Measurements from ENCODE around the gene MT4. TPM values are rescaled to one million over a fixed set of nuclear protein-coding genes. Genes with fewer than 3 reads are reported as not detected.

Gene MT4
- total RNA-seq, 1 experiment from 2014 or later, result not detected

DNA sequence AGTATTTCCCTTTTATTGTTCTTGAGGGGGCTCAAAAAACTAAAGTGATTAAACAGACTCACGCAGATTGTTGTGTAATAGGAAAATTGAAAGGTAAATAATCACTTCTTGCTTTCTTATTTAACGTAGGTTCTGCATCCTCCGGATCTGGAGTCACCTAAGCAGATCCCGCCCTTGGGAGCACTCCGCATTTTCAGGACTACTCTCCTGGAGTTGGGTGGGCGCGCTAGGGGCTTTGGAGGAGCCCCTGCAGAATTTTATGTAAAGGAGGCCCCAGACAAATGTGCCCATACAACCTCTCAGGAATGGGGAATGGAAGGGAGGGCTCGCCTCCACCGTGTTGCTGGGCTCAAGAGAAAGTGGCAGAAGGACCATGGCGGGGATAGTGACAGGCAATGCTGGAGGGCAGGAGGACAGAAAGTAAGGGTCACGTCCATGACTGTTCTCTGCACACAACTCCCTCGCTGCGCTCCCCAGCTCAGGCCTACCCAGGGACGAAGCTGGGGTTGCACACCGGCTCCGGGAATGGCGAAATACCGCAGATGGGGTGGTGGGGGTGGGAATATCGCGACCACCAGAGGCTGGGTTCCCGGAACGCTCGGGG is 51.8 kb downstream of the MT4 start:
- Histone ChIP-seq H3K9me3 (ENCODE audit: insufficient read depth, low read depth) (no peaks in the 10 kb centered on the region), H3K4me2 (no peak overlapping the region), H2AFZ (no peak overlapping the region), H4K20me1 (ENCODE audit: insufficient read depth) (no peaks in the 10 kb centered on the region), H3F3A (ENCODE audit: insufficient read depth, low read depth) (peaks cover 19% of the 10 kb centered on the region), H3K27me3 (ENCODE audit: insufficient read depth, low read depth) (no peaks in the 10 kb centered on the region), H3K27ac (no peak overlapping the region), H3K79me2 (ENCODE audit: low read depth) (no peaks in the 10 kb centered on the region), H3K4me1 (replicated peaks; ENCODE audit: insufficient read depth) (peaks cover 46% of the 10 kb centered on the region), H3K9me2 (ENCODE audit: insufficient read depth) (no peaks in the 10 kb centered on the region), H3K4me3 (no peak overlapping the region), H3K36me3 (ENCODE audit: low read depth) (no peaks in the 10 kb centered on the region)
- POLR2A ChIA-PET (ENCODE audit: unreplicated experiment), result no interaction called here
- no peak for DNase-seq
- TF ChIP-seq, protein P1, sequence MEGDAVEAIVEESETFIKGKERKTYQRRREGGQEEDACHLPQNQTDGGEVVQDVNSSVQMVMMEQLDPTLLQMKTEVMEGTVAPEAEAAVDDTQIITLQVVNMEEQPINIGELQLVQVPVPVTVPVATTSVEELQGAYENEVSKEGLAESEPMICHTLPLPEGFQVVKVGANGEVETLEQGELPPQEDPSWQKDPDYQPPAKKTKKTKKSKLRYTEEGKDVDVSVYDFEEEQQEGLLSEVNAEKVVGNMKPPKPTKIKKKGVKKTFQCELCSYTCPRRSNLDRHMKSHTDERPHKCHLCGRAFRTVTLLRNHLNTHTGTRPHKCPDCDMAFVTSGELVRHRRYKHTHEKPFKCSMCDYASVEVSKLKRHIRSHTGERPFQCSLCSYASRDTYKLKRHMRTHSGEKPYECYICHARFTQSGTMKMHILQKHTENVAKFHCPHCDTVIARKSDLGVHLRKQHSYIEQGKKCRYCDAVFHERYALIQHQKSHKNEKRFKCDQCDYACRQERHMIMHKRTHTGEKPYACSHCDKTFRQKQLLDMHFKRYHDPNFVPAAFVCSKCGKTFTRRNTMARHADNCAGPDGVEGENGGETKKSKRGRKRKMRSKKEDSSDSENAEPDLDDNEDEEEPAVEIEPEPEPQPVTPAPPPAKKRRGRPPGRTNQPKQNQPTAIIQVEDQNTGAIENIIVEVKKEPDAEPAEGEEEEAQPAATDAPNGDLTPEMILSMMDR (conservative IDR thresholded peaks at IDR 0.05), result no peak
- TF ChIP-seq EZH2 (IDR thresholded peaks at IDR 0.05; ENCODE audit: low read depth), result no peak
- CTCF ChIA-PET, result no interaction called here
- intact Hi-C loops (cut with micrococcal nuclease; ENCODE audit: unreplicated experiment), result no loop called here
- no TSS peak for BruUV-seq (replicated peaks)

DNA sequence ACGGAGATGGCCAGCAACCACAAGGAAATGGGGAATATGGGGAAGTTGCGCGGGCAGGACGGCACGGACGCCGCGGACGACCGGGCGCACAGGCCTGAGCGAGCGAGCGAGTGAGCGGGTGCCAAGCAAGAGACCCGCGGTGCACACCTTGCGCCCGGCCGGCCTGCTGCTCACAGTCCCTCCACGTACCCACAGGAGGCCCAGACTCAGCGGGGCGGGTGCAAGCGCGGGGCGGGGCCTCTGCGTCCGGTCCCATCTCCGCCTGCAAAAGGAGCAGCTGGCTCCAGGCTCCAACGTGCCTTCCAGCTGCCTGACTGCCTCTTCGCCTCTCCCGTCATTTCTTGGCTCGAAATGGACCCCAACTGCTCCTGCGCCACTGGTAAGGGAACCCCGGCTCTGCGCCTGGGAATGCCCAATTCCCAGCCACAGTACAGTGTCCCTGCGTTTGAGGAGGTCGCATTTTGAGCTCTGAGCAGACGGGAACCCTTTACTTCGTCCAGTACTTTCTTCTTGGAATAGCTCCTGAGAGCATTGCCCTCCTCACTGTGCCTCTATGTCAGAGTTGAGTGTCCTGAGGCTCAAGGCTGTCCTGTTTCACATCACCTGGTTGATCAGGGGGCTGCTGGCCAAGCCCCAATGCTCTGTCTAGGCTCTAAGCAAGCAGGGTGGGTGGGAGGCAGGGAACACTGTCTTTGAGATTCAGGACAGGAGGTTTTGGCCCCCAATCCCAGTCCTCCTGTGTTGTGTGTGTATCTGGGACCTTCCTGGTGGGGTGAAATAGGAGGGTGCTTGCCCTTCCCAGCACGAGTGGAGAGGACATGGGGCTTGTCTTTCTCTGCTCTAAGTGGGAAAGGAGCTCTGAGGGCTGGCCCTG is 52.6 kb downstream of the MT4 start:
- Histone ChIP-seq H3K79me2 (ENCODE audit: low read depth) (no peaks in the 10 kb centered on the region), H3K9me3 (ENCODE audit: insufficient read depth, low read depth) (no peaks in the 10 kb centered on the region), H2AFZ (no peak overlapping the region), H3F3A (ENCODE audit: insufficient read depth, low read depth) (peaks cover 19% of the 10 kb centered on the region), H3K4me3 (no peak overlapping the region), H3K4me2 (no peak overlapping the region), H3K4me1 (replicated peaks; ENCODE audit: insufficient read depth) (peaks cover 45% of the 10 kb centered on the region), H3K36me3 (ENCODE audit: low read depth) (no peaks in the 10 kb centered on the region), H3K9me2 (ENCODE audit: insufficient read depth) (no peaks in the 10 kb centered on the region), H3K27me3 (ENCODE audit: insufficient read depth, low read depth) (no peaks in the 10 kb centered on the region), H3K27ac (no peak overlapping the region), H4K20me1 (ENCODE audit: insufficient read depth) (no peaks in the 10 kb centered on the region)
- CTCF ChIA-PET, result no interaction called here
- TF ChIP-seq EZH2 (IDR thresholded peaks at IDR 0.05; ENCODE audit: low read depth), result no peak
- TF ChIP-seq, protein P1 (conservative IDR thresholded peaks at IDR 0.05), result no peak
- BruUV-seq (replicated peaks), result no TSS peak
- no peak for DNase-seq
- POLR2A ChIA-PET (ENCODE audit: unreplicated experiment), result interaction anchor here (0.7 kb wide), 1 partner anchor 53 kb away, joined by 3 read pairs; no protein-coding TSS in a partner anchor
- intact Hi-C loops (cut with micrococcal nuclease; ENCODE audit: unreplicated experiment), result no loop called here

DNA sequence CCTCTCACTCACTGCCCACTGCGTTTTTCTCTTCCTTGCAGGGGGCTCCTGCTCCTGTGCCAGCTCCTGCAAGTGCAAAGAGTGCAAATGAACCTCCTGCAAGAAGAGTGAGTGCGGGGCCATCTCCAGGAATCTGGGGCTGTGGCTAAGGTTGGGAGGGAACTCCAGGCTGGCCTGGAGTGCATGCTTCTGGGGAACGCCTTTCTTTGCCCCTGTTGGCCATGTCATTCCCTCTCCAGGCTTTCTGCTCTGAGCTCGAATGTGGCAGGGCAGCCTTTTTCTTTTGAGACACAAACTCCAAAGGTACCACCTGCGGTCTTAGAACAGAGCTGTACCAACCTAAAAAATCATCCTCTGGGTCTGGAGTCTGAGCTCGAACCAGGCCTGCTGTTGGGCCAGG is 53.3 kb downstream of the MT4 start:
- POLR2A ChIA-PET (ENCODE audit: unreplicated experiment), result no interaction called here
- Histone ChIP-seq H4K20me1 (ENCODE audit: insufficient read depth) (no peaks in the 10 kb centered on the region), H3K9me2 (ENCODE audit: insufficient read depth) (no peaks in the 10 kb centered on the region), H3K36me3 (ENCODE audit: low read depth) (no peaks in the 10 kb centered on the region), H3K9me3 (ENCODE audit: insufficient read depth, low read depth) (no peaks in the 10 kb centered on the region), H2AFZ (no peak overlapping the region), H3K4me3 (no peak overlapping the region), H3F3A (ENCODE audit: insufficient read depth, low read depth) (peaks cover 19% of the 10 kb centered on the region), H3K4me1 (replicated peaks; ENCODE audit: insufficient read depth) (peaks cover 38% of the 10 kb centered on the region), H3K79me2 (ENCODE audit: low read depth) (no peaks in the 10 kb centered on the region), H3K4me2 (no peak overlapping the region), H3K27me3 (ENCODE audit: insufficient read depth, low read depth) (no peaks in the 10 kb centered on the region), H3K27ac (no peak overlapping the region)
- no peak for DNase-seq
- CTCF ChIA-PET, result no interaction called here
- TF ChIP-seq, protein P1 (conservative IDR thresholded peaks at IDR 0.05), result no peak
- no peak for TF ChIP-seq EZH2 (IDR thresholded peaks at IDR 0.05; ENCODE audit: low read depth)
- intact Hi-C loops (cut with micrococcal nuclease; ENCODE audit: unreplicated experiment), result no loop called here
- BruUV-seq (replicated peaks), result no TSS peak

Other genes starting within 250 kb of the MT4 start
- gene AMFR, start 139.5 kb upstream of the MT4 start, total RNA-seq (2021), result 89.4 and 132 TPM in 2 replicates
- 139 and 171 TPM in 2 replicates for gene NUDT21, start 113.7 kb upstream of the MT4 start, total RNA-seq (2021)
- 24.8 and 30.0 TPM in 2 replicates for gene OGFOD1, start 113.5 kb upstream of the MT4 start, total RNA-seq (2021)
- 56.3 and 77.8 TPM in 2 replicates for gene BBS2, start 45.0 kb upstream of the MT4 start, total RNA-seq (2021)
- not detected in 2 replicates for gene MT3, start 24.5 kb downstream of the MT4 start, total RNA-seq (2021)
- gene MT2A, start 43.5 kb downstream of the MT4 start, total RNA-seq (2021), result 203 and 353 TPM in 2 replicates
- 22.0 and 22.2 TPM in 2 replicates for gene MT1E, start 60.7 kb downstream of the MT4 start, total RNA-seq (2021)
- gene MT1M, start 67.6 kb downstream of the MT4 start, total RNA-seq (2021), result not detected in 2 replicates
- gene MT1A, start 73.6 kb downstream of the MT4 start, total RNA-seq (2021), result 16.9 and 23.5 TPM in 2 replicates
- gene MT1B, start 86.8 kb downstream of the MT4 start, total RNA-seq (2021), result not detected in 2 replicates
- gene MT1F, start 92.9 kb downstream of the MT4 start, total RNA-seq (2021), result 4.0 and 10.3 TPM in 2 replicates
- not detected in 2 replicates for gene MT1G, start 103.0 kb downstream of the MT4 start, total RNA-seq (2021)
- not detected in 2 replicates for gene MT1H, start 104.7 kb downstream of the MT4 start, total RNA-seq (2021)
- gene MT1X, start 117.4 kb downstream of the MT4 start, total RNA-seq (2021), result 18.9 and 41.2 TPM in 2 replicates
- 74.7 and 92.4 TPM in 2 replicates for gene NUP93, start 165.1 kb downstream of the MT4 start, total RNA-seq (2021)